ENCODE data around the gene CETN1.

CETN1 gene

DNA sequence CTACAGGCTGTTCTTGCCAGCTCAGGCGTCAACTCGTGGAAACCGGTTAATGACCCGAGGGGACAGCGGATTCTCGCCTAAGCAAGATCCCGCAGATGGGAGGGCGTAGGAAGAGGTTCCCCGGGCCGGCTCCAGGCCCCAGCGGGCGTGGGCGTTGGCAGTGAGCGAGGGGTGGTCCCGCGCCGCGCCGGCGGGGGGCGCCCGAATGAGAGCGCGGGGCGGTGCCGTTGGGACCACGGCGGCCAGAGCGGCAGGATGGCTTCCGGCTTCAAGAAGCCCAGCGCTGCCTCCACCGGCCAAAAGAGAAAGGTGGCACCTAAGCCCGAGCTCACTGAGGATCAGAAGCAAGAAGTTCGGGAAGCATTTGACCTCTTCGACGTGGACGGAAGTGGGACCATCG is at the start of gene CETN1:
CETN1 (plus strand) TSS at position 227 of the 400 bp plus-strand sequence; CDS start at position 256, 29 bp downstream.
- Histone ChIP-seq H3K4me1 (ENCODE audit: low read depth, poor library complexity, severe bottlenecking) (no peaks in the 10 kb centered on the region), H3K27me3 (ENCODE audit: insufficient read depth, low read depth) (no peaks in the 10 kb centered on the region), H3K36me3 (ENCODE audit: insufficient read depth) (no peaks in the 10 kb centered on the region), H3K27ac (no peak within 1 kb of the TSS), H3K4me2 (no peak within 1 kb of the TSS), H3K9ac (no peak within 1 kb of the TSS), H3K79me2 (ENCODE audit: insufficient read depth, low read depth) (no peaks in the 10 kb centered on the region), H3K4me3 (IDR thresholded peaks at IDR 0.05; ENCODE audit: insufficient read depth, low read depth, low read length) (no peak within 1 kb of the TSS), H2AFZ (ENCODE audit: low read depth) (no peak within 1 kb of the TSS), H4K20me1 (ENCODE audit: insufficient read depth) (no peaks in the 10 kb centered on the region)
- TF ChIP-seq, protein P1, sequence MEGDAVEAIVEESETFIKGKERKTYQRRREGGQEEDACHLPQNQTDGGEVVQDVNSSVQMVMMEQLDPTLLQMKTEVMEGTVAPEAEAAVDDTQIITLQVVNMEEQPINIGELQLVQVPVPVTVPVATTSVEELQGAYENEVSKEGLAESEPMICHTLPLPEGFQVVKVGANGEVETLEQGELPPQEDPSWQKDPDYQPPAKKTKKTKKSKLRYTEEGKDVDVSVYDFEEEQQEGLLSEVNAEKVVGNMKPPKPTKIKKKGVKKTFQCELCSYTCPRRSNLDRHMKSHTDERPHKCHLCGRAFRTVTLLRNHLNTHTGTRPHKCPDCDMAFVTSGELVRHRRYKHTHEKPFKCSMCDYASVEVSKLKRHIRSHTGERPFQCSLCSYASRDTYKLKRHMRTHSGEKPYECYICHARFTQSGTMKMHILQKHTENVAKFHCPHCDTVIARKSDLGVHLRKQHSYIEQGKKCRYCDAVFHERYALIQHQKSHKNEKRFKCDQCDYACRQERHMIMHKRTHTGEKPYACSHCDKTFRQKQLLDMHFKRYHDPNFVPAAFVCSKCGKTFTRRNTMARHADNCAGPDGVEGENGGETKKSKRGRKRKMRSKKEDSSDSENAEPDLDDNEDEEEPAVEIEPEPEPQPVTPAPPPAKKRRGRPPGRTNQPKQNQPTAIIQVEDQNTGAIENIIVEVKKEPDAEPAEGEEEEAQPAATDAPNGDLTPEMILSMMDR (conservative IDR thresholded peaks at IDR 0.05; ENCODE audit: low read depth, low read length): no peak

DNA sequence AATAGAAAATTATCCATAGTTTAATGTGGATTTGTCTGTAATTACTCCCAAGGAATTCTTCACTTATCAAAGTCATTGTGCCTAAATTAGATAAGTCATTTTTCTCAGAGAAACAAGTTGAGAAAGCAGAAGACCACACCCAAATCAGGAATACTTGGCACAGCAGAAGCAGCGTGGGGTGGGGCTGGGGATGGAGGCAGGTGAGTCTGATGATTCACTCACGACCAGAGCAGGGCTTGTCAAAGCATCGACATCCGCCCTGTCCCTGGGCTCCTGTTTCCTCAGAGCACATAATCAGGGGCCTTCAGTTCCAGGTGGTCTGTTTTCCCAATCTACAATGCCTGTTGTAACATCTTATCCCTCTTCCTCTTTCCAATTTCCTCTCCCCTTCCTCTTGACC is 48.2 kb upstream of the CETN1 start:
- no peaks in the 10 kb centered on the region for H3K27me3 ChIP-seq (ENCODE audit: insufficient read depth, low read depth)
- H3K36me3 ChIP-seq (ENCODE audit: insufficient read depth): no peaks in the 10 kb centered on the region
- H3K79me2 ChIP-seq (ENCODE audit: insufficient read depth, low read depth): no peaks in the 10 kb centered on the region
- no peak overlapping the region for H3K27ac ChIP-seq
- no peak overlapping the region for H3K4me2 ChIP-seq
- H2AFZ ChIP-seq (ENCODE audit: low read depth): no peak overlapping the region
- no peaks in the 10 kb centered on the region for H3K4me1 ChIP-seq (ENCODE audit: low read depth, poor library complexity, severe bottlenecking)
- H4K20me1 ChIP-seq (ENCODE audit: insufficient read depth): no peaks in the 10 kb centered on the region
- H3K4me3 ChIP-seq (IDR thresholded peaks at IDR 0.05; ENCODE audit: insufficient read depth, low read depth, low read length): no peak overlapping the region
- no peak overlapping the region for H3K9ac ChIP-seq
- TF ChIP-seq, protein P1 (conservative IDR thresholded peaks at IDR 0.05; ENCODE audit: low read depth, low read length): no peak

DNA sequence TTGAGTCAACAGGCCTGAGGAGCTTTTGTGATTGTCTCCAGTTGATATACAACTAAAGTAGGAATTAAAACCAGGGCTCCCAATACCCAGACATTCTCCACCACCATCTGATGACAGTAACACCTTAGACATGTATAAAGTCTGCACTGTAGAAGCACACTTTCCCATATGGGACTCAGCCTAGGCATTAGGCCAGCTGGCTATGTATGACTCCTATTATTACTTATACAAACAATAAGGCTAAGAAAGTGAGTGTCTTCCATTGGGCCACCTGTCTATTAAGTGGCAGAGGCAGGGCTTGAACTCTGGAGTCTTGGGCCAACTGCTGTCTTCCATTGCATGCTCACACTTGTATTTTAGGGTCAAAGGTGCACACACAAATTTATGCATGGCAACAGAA is 47.5 kb upstream of the CETN1 start:
- Histone ChIP-seq H3K4me2 (no peak overlapping the region), H3K79me2 (ENCODE audit: insufficient read depth, low read depth) (no peaks in the 10 kb centered on the region), H4K20me1 (ENCODE audit: insufficient read depth) (no peaks in the 10 kb centered on the region), H3K27ac (no peak overlapping the region), H3K4me3 (IDR thresholded peaks at IDR 0.05; ENCODE audit: insufficient read depth, low read depth, low read length) (no peak overlapping the region), H2AFZ (ENCODE audit: low read depth) (no peak overlapping the region), H3K9ac (no peak overlapping the region), H3K36me3 (ENCODE audit: insufficient read depth) (no peaks in the 10 kb centered on the region), H3K27me3 (ENCODE audit: insufficient read depth, low read depth) (no peaks in the 10 kb centered on the region), H3K4me1 (ENCODE audit: low read depth, poor library complexity, severe bottlenecking) (no peaks in the 10 kb centered on the region)
- TF ChIP-seq, protein P1 (conservative IDR thresholded peaks at IDR 0.05; ENCODE audit: low read depth, low read length): no peak

DNA sequence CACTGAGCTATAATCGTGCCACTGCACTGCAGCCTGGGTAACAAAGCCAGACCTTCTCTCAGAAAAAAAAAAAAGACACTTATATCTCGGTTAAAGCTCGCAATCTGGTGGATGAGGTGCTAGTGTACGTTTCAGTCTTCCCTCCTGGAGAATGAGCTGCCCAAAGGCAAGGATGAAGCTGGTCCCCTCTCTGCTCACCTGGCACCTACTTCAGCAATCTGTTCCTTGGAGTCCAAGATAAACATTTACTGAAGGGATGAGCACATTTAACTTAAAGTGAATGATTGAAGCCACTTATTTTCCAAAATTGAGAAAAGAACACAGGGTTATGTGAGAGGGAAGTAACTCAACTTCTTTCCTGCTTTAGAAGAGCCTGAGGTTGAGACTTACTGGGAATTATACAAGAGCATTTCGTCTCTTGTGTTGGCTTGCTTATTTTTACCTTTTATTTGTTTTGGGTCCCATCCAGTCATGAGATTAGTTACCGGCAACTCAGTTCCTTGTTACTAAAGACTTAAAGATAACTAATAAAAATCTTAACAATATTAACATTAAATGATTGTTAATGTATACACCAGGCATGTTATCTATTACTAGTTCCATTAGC is 46.1 kb upstream of the CETN1 start:
- H3K4me1 ChIP-seq (ENCODE audit: low read depth, poor library complexity, severe bottlenecking): no peaks in the 10 kb centered on the region
- no peak overlapping the region for H3K4me3 ChIP-seq (IDR thresholded peaks at IDR 0.05; ENCODE audit: insufficient read depth, low read depth, low read length)
- H2AFZ ChIP-seq (ENCODE audit: low read depth): no peak overlapping the region
- H4K20me1 ChIP-seq (ENCODE audit: insufficient read depth): no peaks in the 10 kb centered on the region
- TF ChIP-seq, protein P1 (conservative IDR thresholded peaks at IDR 0.05; ENCODE audit: low read depth, low read length): no peak
- no peaks in the 10 kb centered on the region for H3K36me3 ChIP-seq (ENCODE audit: insufficient read depth)
- H3K9ac ChIP-seq: no peak overlapping the region
- no peak overlapping the region for H3K4me2 ChIP-seq
- no peaks in the 10 kb centered on the region for H3K79me2 ChIP-seq (ENCODE audit: insufficient read depth, low read depth)
- no peaks in the 10 kb centered on the region for H3K27me3 ChIP-seq (ENCODE audit: insufficient read depth, low read depth)
- no peak overlapping the region for H3K27ac ChIP-seq

Data from KMS-11 (cell line).